ENCODE results near the gene MPPED2. TPM values are rescaled to one million over a fixed set of nuclear protein-coding genes. Genes with fewer than 3 reads are reported as not detected.

The MPPED2 gene, protein sequence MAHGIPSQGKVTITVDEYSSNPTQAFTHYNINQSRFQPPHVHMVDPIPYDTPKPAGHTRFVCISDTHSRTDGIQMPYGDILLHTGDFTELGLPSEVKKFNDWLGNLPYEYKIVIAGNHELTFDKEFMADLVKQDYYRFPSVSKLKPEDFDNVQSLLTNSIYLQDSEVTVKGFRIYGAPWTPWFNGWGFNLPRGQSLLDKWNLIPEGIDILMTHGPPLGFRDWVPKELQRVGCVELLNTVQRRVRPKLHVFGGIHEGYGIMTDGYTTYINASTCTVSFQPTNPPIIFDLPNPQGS
- total RNA-seq: under 1 TPM in 1 of 2 donors, not detected in 1; 0.54 TPM

DNA sequence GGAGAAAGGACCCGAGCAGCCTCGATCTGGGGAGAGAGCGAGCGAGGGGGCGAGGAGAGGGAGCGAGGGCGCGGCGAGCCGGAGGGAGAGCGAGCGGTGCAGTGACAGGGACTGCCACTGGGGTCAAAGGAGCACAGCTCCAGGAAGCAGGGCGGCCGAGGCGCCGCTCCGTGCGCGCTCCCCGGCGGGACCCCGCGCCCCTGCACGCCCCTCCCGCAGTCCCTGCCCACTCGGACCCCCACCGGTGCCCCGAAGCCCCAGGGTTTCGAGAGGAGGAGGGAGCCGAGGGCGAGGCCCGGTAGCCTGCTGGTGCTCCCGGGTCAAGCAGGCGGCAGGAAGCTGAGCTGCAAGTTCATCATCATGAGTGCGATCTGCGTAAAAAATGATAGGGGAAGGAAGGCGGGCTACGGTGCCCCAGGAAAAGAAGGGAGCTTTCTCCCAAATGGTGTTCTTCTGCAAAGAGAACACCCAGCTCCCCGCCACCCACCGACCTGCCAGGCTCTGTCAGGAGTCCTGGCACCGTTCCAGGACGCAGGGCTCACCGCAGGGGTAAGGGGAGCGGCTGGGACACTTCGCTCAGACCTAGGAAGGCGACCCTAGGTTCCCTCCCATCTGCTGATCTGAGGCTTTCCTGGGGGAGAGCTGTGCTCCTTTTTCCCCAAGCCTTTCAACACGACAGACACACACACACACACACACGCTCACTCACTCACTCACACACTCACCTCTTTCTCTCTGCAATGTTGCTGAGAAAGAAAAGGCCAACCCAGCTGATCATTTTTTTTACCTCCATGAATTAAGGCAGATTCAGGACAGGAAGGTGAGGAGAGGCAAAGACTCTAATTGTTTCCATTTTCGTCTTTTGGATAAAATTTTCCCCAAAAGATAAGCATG lies at the start of gene MPPED2:
MPPED2 (minus strand) TSS at position 103 of the 894 bp plus-strand sequence. CDS start 5,980 bp downstream, outside the sequence.
- no peak within 1 kb of the TSS for H3K27ac Mint-ChIP-seq
- no peaks in the 10 kb centered on the region for H3K9me3 Mint-ChIP-seq
- peaks cover 0 to 18% of the 10 kb centered on the region in 2 donors for H3K36me3 Mint-ChIP-seq
- DNase-seq (ENCODE audit: low spot score in 2 of 2) (peak in 1 of 2 donors; percentile 29), ATAC-seq (peak in 1 of 2 donors; percentile 90)

DNA sequence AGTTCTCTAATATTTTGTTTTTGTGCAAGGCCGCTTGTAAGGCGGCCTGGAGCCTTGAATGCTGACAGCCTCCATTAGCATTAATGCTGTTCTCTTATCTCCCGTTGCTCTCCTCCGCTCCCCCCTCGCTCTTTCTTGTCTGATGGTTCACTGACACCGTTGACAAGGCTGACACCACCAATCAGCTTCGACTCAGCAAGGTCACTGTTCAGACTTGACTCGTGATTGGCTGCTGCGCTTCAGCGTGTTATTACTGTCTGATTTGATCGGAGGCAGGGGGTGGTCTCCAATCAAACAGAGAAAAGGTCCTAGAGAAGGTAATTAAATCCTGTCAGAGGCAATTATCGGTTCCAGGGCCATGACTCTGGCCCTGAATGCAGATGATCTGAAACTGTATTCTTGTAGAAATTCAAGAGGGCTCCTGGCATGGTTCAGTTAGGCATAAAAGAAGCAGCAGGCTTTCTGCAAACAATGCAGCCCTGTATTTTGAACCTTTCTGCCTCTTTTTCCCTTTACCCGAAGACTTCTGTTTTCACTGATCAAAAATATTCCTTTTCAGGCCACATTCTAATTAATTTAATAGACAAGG lies 49.3 kb upstream of the MPPED2 start:
- Mint-ChIP-seq H3K9me3 (peaks cover 0 to 9% of the 10 kb centered on the region in 2 donors), H3K27ac (no peak overlapping the region), H3K36me3 (peaks cover 0 to 4% of the 10 kb centered on the region in 2 donors)
- ATAC-seq: no peak
- no peak for DNase-seq (ENCODE audit: low spot score in 2 of 2)

DNA sequence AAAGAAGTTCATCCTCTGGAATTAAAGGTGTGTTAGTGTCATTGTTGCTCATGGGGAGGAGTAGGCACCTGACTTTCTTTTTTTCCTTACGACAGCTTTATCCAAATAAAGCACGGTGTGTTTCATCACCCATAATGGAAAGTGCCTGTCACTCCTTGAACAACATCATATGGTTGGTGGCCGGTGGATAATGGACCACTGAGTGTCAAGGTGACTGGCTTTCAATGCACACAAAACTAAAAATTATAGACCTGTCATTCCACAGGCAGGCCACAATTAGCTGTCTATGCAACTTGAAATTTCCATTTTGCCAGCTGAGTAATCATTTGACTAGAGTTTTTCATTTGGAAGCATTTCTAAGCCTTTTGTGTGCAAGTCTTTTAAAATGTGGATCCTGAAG lies 45.0 kb upstream of the MPPED2 start:
- ATAC-seq (no peak), DNase-seq (ENCODE audit: low spot score in 2 of 2) (no peak)
- H3K36me3 Mint-ChIP-seq: peaks cover 0 to 4% of the 10 kb centered on the region in 2 donors
- H3K9me3 Mint-ChIP-seq: peaks cover under 1 to 4% of the 10 kb centered on the region in 2 donors
- H3K27ac Mint-ChIP-seq: no peak overlapping the region

DNA sequence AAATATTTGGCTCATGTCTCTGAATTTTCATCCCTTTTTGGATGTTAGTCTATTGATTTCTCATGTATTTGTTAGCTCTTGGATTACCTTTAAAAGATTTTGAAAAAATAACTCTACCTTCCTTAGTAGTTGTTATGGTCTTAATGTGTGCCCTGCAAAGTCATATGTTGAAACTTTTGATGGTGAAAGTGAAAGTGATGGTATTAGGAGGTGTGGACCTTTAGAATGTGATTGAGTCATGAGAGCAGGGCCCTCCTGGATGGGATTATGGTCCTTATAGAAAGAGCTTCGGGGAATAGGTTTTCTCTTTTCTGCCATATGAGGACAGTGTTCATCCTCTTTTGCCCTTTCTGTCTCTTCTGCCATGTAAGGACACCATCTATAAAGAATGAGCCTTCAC lies 33.6 kb upstream of the MPPED2 start:
- ATAC-seq (no peak), DNase-seq (ENCODE audit: low spot score in 2 of 2) (no peak)
- Mint-ChIP-seq H3K27ac (no peak overlapping the region), H3K36me3 (no peaks in the 10 kb centered on the region), H3K9me3 (peaks cover 4 to 8% of the 10 kb centered on the region in 2 donors)

DNA sequence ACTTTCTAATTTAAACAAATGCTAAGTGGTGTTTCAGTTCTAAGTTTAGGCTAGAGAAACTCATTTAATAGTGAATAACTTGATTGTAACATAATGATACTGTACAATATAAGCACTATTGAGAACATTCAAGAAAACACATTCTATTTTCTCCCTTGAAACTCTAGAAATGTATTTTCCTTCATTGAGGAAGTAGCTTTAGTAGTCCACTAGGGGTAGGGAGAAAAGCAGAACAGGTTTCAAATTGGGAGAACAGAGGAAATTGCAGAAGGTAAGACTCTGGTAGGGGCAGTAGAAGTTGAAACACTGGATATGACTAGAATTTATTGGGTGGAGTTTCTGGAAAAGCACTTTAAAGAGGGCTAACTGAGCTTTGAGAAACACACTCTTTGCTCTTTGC lies 31.6 kb upstream of the MPPED2 start:
- ATAC-seq: no peak
- DNase-seq (ENCODE audit: low spot score in 2 of 2): no peak
- no peaks in the 10 kb centered on the region for H3K36me3 Mint-ChIP-seq
- H3K9me3 Mint-ChIP-seq: peaks cover 0 to 8% of the 10 kb centered on the region in 2 donors
- no peak overlapping the region for H3K27ac Mint-ChIP-seq

DNA sequence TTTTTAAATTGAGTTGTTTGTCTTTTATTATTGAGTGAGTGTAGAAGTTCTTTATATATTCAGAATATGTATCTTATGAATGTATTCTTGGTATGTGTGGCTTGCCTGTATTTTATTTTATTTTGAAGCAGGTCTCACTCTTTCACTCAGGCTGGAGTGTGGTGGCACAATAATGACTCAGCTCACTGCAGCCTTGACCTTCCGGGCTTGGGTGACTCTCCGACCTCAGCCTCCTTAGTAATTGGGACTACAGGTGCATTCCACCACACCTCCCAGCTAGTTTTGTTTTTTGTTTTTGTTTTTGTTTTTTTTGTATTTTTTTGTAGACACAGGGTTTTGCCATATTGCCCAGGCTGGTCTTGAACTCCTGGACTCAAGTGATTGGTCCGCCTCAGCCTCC lies 24.5 kb upstream of the MPPED2 start:
- H3K27ac Mint-ChIP-seq: no peak overlapping the region
- no peak for DNase-seq (ENCODE audit: low spot score in 2 of 2)
- H3K9me3 Mint-ChIP-seq: peaks cover 0 to 6% of the 10 kb centered on the region in 2 donors
- no peaks in the 10 kb centered on the region for H3K36me3 Mint-ChIP-seq
- ATAC-seq: no peak

DNA sequence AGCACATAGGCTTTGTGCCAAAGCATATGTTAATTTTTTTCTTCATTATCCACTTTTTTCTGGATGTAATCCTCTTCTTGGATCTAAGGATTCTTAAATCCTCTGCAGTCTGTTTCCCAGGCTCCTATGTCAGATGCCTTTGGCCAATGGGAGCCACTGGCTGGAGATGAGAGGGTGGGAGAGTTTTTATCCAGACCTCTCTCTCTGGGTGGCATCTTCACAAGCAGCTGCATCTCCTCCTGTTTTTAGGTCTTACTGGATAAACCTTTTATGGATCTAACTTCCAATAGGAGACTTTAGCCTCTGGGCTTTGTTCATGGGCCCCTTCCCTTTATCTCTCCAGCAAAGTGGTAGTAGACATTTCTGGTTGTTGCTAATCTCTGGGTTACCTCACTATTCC lies 22.4 kb upstream of the MPPED2 start:
- no peak for DNase-seq (ENCODE audit: low spot score in 2 of 2)
- H3K27ac Mint-ChIP-seq: no peak overlapping the region
- no peak for ATAC-seq
- H3K9me3 Mint-ChIP-seq: peaks cover 1 to 6% of the 10 kb centered on the region in 2 donors
- H3K36me3 Mint-ChIP-seq: no peaks in the 10 kb centered on the region

DNA sequence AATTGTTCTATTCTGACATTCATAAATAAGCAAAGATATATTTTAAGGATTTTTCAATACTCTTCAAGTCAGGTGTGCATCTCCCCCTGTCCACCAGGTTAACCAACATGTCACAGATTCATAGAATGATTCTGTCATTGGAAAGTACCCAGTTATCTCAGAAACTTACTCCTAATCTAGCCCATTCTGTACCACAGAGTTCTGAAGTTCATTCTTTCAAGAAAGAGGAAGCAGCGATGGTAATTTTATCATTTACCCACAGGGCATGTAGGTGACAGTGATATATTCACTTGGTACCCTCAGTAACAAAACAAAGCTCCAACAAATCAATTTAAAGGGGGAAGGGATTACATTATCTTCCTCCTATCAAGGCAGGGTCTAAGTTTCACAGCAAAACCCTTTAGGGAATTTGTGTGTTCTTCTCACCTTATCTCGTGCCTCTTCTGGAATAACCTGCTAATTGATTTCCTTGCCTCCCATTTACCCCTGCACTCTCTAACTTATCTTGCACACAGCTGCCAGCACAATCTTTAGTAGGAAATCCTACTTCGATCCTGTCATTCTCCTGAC lies 19.0 kb upstream of the MPPED2 start:
- Mint-ChIP-seq H3K36me3 (no peaks in the 10 kb centered on the region), H3K9me3 (peaks cover 5 to 9% of the 10 kb centered on the region in 2 donors), H3K27ac (no peak overlapping the region)
- no peak for DNase-seq (ENCODE audit: low spot score in 2 of 2)
- ATAC-seq: no peak

DNA sequence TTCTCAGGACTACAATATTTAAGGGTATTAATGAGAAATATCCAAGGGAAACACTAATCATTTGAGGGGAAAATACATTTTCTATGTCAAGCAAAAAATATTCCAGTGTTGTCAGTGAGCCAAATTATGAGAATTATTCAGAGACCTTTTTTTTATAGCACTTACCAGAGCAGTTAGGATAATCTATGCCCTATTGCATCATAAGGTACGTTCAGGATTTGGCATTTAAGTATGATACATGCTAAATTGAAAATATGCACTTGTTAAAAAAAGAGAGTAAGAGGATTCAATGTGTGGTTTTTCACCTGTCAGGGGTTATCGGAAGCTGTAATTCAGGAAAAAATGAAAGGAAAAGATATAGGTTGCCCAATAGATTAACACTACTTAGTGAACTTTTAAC lies 17.2 kb upstream of the MPPED2 start:
- DNase-seq (ENCODE audit: low spot score in 2 of 2): no peak
- Mint-ChIP-seq H3K36me3 (no peaks in the 10 kb centered on the region), H3K27ac (no peak overlapping the region), H3K9me3 (peaks cover 5 to 9% of the 10 kb centered on the region in 2 donors)
- no peak for ATAC-seq

DNA sequence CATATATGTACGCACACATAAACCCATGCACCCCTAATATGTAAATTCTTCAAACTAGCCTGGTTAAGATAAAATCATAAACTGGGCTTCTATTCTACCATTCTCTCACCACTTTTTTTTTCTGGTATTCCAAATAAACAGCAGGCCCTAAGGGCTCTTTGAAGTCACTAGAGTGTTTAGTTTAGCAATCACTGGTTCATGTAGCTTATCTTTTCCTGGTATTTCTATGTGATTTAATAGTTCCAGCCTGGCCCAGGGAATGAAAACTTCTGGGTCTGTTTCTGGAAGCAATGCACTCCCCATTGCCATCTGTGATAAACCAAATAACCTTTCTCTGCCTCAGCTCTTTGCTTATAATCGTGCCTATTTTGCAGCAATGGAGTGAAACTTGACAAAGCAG lies 10.7 kb upstream of the MPPED2 start:
- Mint-ChIP-seq H3K9me3 (peaks cover 0 to 5% of the 10 kb centered on the region in 2 donors), H3K27ac (no peak overlapping the region), H3K36me3 (no peaks in the 10 kb centered on the region)
- DNase-seq (ENCODE audit: low spot score in 2 of 2) (no peak), ATAC-seq (no peak)

DNA sequence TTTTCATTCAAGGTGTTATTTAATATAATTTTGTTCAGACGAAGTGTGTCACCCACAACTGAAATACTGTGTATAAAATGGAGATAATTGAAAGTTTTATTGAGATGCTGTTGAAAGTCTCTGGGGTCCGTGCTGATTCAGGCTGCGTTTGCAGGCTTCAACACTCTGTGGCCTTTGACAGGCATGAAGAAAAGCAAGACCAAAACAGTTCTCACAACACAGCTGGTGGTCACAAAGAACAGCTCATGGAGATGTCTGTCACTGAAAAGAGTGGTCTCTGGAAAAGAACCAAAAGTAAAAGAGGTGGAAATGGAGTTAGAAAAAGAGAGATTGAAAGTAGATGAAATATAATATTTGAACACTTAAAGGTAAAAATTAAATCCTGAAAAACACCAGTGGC lies 9.8 kb upstream of the MPPED2 start:
- no peaks in the 10 kb centered on the region for H3K36me3 Mint-ChIP-seq
- H3K9me3 Mint-ChIP-seq: peaks cover 0 to 5% of the 10 kb centered on the region in 2 donors
- ATAC-seq (no peak), DNase-seq (ENCODE audit: low spot score in 2 of 2) (no peak)
- H3K27ac Mint-ChIP-seq: no peak overlapping the region

DNA sequence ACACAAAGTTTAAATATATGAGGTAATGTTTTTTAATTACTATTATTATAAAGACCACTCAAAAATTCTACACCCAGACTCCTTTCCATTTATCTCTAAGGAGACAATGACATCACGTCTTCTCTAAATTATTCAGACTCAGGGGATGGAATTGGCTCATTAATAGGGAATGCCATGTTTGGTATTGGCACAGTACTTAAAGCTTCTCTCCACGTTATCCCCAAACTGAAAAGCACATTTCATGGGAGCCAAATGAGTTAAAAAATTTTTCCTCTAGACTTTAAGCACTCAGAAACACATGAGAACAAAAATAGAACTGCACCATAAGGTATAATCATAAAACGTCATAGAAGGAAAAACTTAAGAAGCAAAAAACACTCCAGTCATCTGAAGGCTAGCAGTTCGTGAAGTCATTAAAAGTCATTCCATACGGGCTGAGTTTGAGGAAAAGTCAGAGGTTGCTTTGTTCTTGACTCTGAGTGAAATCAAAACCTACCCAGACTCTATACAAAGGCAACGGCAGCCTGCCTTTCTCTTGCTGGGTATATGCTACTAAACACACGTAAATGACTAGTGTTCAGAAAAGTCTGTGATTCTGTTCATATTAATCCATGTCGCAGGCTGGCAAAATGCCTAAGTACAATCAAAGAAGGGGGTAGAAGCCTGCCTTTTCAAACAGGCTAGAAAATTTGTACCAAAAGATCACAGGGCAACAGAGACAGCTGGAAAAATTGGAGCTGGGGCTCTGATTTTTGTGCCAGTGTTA lies 8.7 kb upstream of the MPPED2 start:
- H3K9me3 Mint-ChIP-seq: peaks cover 0 to 5% of the 10 kb centered on the region in 2 donors
- no peak for ATAC-seq
- H3K36me3 Mint-ChIP-seq: no peaks in the 10 kb centered on the region
- no peak overlapping the region for H3K27ac Mint-ChIP-seq
- DNase-seq (ENCODE audit: low spot score in 2 of 2): no peak

DNA sequence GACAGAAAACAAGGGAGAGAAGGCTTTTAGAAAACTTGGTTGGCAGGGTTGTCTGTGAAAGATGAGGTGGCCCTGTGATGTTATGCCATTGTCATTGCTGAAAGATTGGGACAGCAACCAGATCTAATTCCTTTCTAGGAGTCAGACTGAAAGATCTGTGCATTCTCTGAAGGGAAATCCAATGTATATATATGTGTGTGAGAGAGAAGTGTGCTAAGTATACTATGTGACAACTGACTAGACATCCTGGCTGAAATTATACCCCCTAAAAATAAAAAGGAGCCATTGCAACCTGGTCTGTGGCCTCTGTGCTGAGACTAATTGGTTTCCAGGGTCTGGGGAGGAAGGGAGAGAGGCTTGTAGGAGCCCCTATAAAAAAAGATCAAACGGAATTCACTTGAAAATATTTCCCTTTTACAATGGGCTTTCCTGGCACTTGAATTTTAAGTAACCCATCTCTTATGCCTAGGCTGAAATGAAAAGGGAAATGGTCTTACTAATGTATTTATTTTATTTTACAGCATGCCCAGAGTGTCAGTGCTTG lies 1.2 kb upstream of the MPPED2 start:
- ATAC-seq: no peak
- Mint-ChIP-seq H3K36me3 (peaks cover 0 to 18% of the 10 kb centered on the region in 2 donors), H3K27ac (no peak overlapping the region), H3K9me3 (no peaks in the 10 kb centered on the region)
- no peak for DNase-seq (ENCODE audit: low spot score in 2 of 2)

DNA sequence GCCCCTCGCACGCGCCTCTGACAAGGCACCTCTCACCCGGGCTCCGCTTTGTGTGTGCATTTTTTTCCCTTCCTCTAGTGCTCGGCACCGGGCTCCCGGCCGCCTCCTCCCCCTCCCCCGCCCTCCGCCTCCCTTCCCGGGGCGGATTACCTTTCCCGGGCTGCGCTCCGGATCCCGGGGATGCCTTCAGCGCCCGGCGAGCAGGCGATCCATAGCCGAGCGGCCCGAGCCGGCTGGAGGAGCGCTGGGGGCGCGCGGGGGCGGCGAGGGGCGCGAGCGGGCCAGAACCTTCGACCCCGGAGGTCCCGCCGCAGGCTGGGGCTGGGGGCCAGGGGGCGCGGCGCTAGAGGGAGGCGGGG lies 282 bp downstream of the MPPED2 start:
- DNase-seq (ENCODE audit: low spot score in 2 of 2) (no peak), ATAC-seq (peak in 1 of 2 donors; percentile 32)
- H3K27ac Mint-ChIP-seq: no peak overlapping the region
- no peaks in the 10 kb centered on the region for H3K9me3 Mint-ChIP-seq
- peaks cover 0 to 18% of the 10 kb centered on the region in 2 donors for H3K36me3 Mint-ChIP-seq

DNA sequence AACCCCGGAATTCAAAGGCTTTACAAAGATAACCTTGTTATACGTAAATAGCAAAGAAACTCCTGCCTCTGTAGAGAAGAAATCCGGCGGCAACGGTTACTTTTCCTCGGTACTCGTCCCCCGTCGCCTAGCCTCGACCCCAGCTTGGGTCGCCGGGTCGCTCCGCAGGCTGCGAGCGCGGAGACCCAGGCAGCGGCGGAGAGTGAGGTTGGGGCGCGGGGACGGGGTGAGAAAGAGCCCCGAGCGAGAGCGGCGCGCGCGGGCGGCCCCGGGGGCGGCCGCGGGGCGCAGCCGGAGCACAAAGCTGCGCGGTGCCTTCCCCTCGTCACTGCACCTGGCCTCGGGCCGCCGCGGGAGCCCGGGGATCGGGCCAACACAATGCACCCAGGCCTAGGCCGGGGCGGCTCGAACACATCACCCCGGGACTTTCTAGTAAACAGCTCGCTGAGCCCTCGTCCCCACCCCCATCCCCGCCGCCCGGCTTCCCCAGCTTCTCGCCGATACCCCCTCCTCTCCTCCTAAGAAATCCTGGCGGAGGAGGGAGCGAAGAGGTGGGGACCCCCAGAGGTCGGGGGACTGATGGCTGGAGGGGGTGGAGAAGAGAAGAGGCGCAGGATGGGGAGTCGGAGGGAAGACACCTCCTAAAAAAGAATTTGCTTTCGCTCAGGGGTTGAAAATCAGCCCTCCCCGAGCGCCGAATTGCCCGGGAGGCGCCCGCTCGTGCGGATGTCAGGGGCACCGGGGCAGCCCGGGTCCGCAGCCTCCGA lies 845 bp downstream of the MPPED2 start:
- peaks cover 0 to 18% of the 10 kb centered on the region in 2 donors for H3K36me3 Mint-ChIP-seq
- no peaks in the 10 kb centered on the region for H3K9me3 Mint-ChIP-seq
- H3K27ac Mint-ChIP-seq: no peak overlapping the region
- ATAC-seq (peak in 1 of 2 donors; percentile 69), DNase-seq (ENCODE audit: low spot score in 2 of 2) (peak in 1 of 2 donors; percentile 5)
